Left kidney (tissue), 2 donors: ENCODE results near the gene DPEP3. TPM values are rescaled to one million over a fixed set of nuclear protein-coding genes. Genes with fewer than 3 reads are reported as not detected.

Experiments
- DNase-seq: peaks from one replicate; pipeline ENCODE4 v3.0.0-alpha.2; 2013
- polyA plus RNA-seq: library from polyadenylated mRNA; unstranded; fragments of 120-200 nt; gene quantifications from one replicate; pipeline ENCODE4 v1.2.1, GENCODE V29; 2013; ENCODE audit not compliant: insufficient read length

Gene DPEP3
- polyA plus RNA-seq, 1 donor = 0.08 TPM

GRCh38 chr16:67931712-67932461, 48.4 kb downstream of the DPEP3 start, which contains the start of gene CTRL:
Gene CTRL, minus strand, starts transcription at chr16:67931862. Its CDS starts 10 bp downstream, at chr16:67931852.
- DNase-seq = no peak

- DNase-seq = no peak
Observed at GRCh38 chr16:67930678-67931211, 49.6 kb downstream of the DPEP3 start.

GRCh38 chr16:67930191-67930590, 50.1 kb downstream of the DPEP3 start:
- DNase-seq = no peak

GRCh38 chr16:67928561-67929364, 51.5 kb downstream of the DPEP3 start:
- DNase-seq = peak; percentile 49

- no peak for DNase-seq
Observed at GRCh38 chr16:67928147-67928546, 52.2 kb downstream of the DPEP3 start.

GRCh38 chr16:67927131-67927941, 53.0 kb downstream of the DPEP3 start:
- no peak for DNase-seq

- DNase-seq = no peak
Observed at GRCh38 chr16:67926181-67926750, 54.0 kb downstream of the DPEP3 start.

Other genes starting within 250 kb of the DPEP3 start
- 29.3 TPM for gene RANBP10, start 173.9 kb downstream of the DPEP3 start, polyA plus RNA-seq
- 7.8 TPM for gene TSNAXIP1, start 173.6 kb downstream of the DPEP3 start, polyA plus RNA-seq
- 26.1 TPM for gene THAP11, start 138.2 kb downstream of the DPEP3 start, polyA plus RNA-seq
- 128 TPM for gene NUTF2, start 133.6 kb downstream of the DPEP3 start, polyA plus RNA-seq
- gene CENPT, start 132.8 kb downstream of the DPEP3 start, polyA plus RNA-seq = 51.7 TPM
- gene EDC4, start 107.4 kb downstream of the DPEP3 start, polyA plus RNA-seq = 92.2 TPM
- gene NRN1L, start 95.6 kb downstream of the DPEP3 start, polyA plus RNA-seq = not detected
- gene PSKH1, start 87.2 kb downstream of the DPEP3 start, polyA plus RNA-seq = 33.7 TPM
- 8.0 TPM for gene CTRL, start 48.6 kb downstream of the DPEP3 start, polyA plus RNA-seq
- 17.3 TPM for gene PSMB10, start 43.6 kb downstream of the DPEP3 start, polyA plus RNA-seq
- gene LCAT, start 36.4 kb downstream of the DPEP3 start, polyA plus RNA-seq = 21.9 TPM
- 39.1 TPM for gene SLC12A4, start 11.9 kb downstream of the DPEP3 start, polyA plus RNA-seq
- gene DPEP2, start 19.0 kb upstream of the DPEP3 start, polyA plus RNA-seq = 1.2 TPM
- not detected for gene DPEP2NB, start 35.4 kb upstream of the DPEP3 start, polyA plus RNA-seq
- 8.8 TPM for gene DDX28, start 42.7 kb upstream of the DPEP3 start, polyA plus RNA-seq
- gene DUS2, start 42.8 kb upstream of the DPEP3 start, polyA plus RNA-seq = 15.7 TPM
- gene NFATC3, start 104.9 kb upstream of the DPEP3 start, polyA plus RNA-seq = 38.0 TPM